Fibroblast of upper back skin (primary cell): ENCODE results near the gene TRIM2.

Experiments
- DNase-seq: peaks from one replicate; pipeline ENCODE4 v3.0.0-alpha.2; 2013

The TRIM2 gene

GRCh38 chr4:153257151-153257620 lies 52.9 kb downstream of the TRIM2 start:
- DNase-seq, result peak; percentile 72

DNA sequence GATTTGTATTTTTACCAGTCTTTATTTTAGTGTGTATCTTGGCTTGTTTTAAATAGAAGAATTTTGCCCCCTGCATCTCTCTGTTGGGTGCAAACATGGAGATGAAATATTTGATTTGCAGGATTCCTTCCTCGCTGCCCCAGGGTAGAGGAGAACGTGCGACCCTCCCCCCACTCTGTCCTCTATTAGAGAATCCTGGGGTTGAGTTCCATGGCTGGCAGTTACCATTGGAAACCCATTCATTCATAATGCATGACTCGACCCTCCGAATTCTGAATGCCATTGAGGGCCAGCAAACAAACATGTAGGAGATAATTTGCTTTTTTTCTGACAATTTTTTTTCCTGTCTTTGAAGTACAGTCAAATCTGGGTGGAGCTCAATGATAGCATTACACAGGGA lies 53.7 kb downstream of the TRIM2 start:
- DNase-seq, result no peak

GRCh38 chr4:153258750-153259149 lies 54.5 kb downstream of the TRIM2 start:
- DNase-seq, result no peak

GRCh38 chr4:153259661-153260060 lies 55.4 kb downstream of the TRIM2 start:
- DNase-seq, result no peak

DNA sequence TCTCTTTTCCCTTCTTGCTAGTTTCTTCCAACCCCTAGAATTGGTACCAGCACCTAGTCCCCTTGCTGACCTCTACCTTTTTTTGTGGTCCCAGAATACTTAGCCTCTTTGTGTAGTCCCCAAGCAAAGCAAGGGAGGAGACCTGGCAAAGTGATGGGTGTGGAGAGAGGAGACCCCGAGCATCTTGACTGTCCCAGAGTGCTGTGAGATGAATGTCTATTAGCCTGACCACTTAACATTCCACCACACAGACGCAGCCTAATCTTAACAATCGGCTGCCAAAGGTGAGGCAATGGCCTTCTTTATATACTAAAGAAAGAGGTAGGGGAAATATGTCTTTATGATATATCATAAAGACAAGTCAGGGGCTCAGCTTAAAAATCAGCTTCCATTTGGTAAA lies 55.9 kb downstream of the TRIM2 start:
- no peak for DNase-seq

DNA sequence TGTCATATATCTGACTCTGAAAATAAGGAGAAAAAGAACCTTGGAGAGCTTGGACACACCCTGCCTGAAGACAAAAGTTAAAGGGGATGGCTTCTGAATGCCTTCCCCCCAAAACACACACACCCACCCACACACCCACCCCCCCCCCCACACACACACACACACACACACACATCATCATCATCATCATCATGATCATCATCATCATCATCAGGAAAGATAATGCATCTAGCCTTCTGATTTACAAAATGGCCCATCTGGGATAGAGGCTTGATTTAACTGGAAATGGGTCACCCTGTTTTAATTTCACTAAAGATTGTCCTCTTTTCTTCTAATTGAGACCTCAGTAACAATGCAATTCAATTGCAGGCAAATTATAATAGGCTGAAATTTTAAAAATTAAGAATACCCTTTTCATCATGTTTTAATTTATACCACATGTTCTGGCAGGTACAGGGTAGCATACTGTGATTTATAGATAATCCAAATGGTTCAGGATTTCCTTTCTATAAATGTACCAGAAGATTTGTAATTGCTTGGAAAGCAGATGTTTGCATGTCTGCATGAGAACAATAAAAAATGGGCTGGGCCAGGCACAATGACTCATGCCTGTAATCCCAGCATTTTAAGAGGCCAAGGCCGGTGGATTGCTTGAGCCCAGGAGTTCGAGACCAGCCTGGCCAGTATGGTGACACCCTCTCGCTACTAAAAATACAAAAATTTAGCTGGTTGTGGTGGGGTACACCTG lies 56.5 kb downstream of the TRIM2 start:
- DNase-seq, result peak; percentile 77

DNA sequence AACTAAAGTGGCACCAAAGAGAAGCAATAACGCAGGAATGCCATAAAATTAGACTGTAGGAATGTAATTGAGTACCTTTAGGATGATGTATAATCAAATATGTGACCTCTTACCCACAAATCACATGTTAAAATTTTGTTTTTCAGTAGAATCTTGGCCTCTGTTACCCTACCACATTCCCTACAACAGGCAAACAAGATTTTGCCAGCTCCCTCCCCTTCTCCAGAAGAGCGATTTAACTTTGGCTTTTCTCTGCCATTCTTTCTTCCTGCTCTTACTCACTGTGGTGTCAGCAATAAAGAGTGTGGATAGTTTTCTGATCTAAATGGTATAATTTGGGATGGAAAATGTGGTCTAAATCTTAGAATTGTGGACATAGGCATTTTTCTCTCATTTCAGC lies 57.2 kb downstream of the TRIM2 start:
- no peak for DNase-seq

- DNase-seq, result no peak
Observed at GRCh38 chr4:153261914-153262313, 57.7 kb downstream of the TRIM2 start.

- DNase-seq, result no peak
Observed at GRCh38 chr4:153265306-153266047, 61.2 kb downstream of the TRIM2 start.

- no peak for DNase-seq
Observed at GRCh38 chr4:153266988-153267387, 62.7 kb downstream of the TRIM2 start.

GRCh38 chr4:153267890-153268289 lies 63.6 kb downstream of the TRIM2 start:
- DNase-seq, result no peak

DNA sequence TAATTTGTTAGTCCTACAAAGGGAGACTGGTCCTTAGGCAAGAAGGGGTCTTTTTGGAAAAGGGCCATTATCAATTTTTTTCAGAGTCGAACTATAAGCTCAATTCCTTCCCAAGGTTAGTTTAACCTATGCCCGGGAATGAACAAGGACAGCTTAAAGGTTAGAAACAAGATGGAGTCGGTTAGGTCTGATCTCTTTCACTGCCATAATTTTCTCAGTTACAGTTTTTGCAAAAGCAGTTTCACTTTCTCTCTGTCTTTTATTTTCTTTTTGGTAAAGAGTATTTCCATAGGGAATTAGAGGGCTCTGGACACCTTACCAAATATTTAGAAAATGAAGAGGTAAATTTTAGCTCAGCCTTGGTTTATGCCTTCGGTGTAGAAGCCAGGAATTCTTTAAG lies 64.1 kb downstream of the TRIM2 start:
- no peak for DNase-seq

DNA sequence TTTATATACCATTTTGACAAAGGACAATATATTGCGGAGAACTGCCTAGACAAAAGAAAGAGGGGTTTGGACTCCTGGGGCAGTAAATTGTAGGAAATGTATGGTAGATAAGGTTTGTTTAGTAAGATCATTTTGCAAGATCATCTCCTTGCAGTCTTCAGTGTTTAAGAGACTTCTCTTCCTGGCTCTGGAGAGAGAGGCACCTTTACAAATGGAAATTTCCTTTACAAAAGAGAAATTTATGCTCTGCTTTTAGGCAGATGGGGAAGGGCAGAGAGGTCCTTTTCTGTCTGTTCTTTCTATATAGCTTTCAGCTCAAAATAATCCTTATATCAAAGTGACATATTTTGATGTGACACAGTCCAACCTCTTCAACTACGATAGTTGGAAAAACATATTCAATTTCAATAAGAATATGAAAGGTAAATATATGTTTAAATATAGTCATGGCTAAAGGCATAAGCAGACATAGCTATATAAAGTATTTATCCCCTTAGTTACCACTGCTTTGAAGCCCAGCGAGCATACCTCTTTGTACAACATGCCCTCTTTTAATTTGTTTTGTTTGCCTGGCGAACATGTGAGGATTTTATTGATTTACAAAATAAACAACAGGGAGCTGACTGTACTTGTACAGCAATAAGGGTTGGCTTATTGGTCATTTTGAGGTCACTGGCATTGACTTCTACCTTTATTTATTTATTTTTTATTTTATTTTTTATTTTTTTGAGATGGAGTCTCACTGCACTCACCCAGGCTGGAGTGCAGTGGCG lies 65.2 kb downstream of the TRIM2 start:
- no peak for DNase-seq

- DNase-seq, result no peak
Observed at GRCh38 chr4:153270361-153270760, 66.1 kb downstream of the TRIM2 start.

GRCh38 chr4:153271820-153272219 lies 67.6 kb downstream of the TRIM2 start:
- DNase-seq, result no peak

DNA sequence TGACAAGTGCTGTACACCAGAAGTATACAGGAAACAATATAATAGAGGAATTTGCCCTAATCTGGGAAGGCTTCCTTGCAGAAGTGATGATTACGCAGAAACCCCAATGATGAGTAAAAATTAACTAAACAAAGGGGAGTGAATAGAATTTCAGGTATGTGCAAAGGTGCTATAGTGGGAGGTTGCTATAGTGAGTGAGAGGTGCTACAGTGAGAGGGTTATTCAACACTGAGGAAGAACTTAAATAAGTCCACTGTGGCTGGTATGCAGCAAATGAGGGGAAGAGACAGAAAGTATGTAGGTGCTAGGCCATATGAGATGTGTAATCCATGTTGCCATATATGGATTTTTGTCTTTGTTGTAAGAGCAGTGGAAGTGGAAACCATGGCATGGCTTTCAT lies 69.5 kb downstream of the TRIM2 start:
- no peak for DNase-seq

- DNase-seq, result no peak
Observed at GRCh38 chr4:153274967-153275366, 70.7 kb downstream of the TRIM2 start.

DNA sequence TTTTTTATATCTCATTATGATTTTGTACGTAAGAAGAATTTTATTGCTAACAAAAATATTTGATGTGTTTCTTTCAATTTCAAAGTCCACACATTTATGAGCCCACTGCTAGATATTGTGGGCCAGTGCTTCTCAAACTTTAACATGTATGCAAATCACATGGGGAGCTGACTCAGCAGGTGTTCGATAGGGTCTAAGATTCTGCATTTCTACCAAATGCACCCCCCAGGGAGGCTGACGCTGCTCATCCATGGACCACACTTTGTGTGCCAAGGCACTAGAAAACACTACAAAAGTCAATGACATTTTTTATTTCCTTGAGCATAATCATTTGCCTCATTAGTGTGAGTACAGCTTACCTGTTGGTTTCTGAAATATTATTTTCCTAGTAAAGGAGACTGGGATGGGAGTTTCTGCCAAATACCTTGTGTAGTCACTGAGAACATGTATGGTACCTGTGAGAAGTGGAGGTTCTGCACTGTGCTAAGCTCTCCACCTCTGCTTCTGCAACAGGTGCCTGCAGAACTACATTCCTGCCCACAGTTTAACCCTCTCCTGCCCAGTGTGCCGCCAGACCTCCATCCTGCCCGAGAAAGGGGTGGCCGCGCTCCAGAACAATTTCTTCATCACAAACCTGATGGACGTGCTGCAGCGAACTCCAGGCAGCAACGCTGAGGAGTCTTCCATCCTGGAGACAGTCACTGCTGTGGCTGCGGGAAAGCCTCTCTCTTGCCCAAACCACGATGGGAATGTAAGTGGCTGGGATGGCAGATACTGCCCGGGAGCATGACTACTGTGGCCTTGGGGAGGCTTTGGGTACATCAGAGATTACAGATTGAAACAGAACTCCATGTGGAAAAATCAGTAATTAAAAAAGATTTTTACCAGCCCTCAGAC lies 71.4 kb downstream of the TRIM2 start:
- DNase-seq, result no peak

DNA sequence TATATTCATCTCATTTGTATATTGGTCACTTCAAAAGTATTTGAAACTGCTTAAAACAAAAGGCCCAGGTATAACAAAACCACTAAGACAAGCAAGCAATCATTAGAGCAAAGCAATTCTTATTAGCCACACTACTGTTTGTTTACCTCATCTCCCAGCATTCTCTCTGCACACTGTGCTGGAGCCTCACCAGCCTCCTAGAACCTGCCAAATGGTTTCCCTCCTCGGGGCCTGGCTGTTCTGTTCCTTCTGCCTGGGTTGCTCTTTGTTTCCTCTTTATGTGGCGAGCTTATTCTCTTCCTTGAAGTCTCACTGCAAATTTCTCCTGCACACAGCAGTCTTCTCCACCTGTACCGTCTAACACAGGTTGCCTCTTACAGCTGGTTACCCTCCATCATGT lies 72.7 kb downstream of the TRIM2 start:
- no peak for DNase-seq

DNA sequence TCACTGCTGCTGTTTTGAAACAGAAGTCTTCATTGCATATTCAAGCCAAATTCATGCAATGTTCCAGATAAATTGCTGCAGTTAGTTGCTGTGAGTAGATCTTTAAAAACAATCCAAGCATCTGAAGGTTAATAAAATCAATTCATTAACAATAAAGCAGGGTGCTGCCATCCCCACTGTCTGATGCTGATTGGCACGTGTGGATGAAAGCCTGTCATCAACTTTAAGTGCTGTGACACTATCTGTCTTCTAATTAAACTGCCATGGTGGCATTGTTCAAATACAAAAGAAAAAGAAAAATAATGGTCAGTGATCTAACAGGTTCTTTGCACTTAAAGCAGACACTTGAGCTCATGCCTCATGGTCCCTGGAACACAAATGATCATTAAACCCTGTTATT lies 77.2 kb downstream of the TRIM2 start:
- DNase-seq, result no peak

- no peak for DNase-seq
Observed at GRCh38 chr4:153282023-153282422, 77.8 kb downstream of the TRIM2 start.

- DNase-seq, result no peak
Observed at GRCh38 chr4:153283260-153283659, 79.0 kb downstream of the TRIM2 start.

DNA sequence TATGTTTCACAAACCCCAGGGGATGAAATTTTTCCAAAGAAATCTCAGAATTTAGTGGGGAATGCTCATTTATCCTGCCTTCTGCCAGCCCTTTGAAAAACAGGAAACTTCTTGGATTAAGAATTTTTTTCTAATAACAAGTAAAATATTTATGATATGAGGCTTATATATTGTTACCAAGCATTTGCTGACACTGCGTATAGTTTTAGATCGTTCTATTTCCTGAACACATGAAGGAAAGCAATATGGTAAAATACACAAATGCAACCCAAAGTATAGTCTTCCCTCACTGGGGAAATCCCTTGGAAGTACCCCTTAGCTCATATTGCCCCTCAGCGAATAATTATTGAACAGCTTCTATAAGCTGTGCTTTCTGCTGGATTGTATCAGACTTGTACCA lies 85.9 kb downstream of the TRIM2 start:
- no peak for DNase-seq
